HG03565 (cell line): ENCODE results near the gene MAST2.
"Not testable (repeated sequence)": the region's sequence is repeated elsewhere in the genome, so short reads cannot be mapped to it uniquely, and the experiment has no call there.

Experiments
- ATAC-seq: cut with Tn5 transposase; IDR thresholded peaks from one replicate; pipeline ENCODE4 v1.9.1; 2021; ENCODE audit warnings: mild to moderate bottlenecking, moderate library complexity; ENCODE audit not compliant: unreplicated experiment

Gene MAST2

GRCh38 chr1:45809761-45810160 lies 6.3 kb downstream of the MAST2 start:
- ATAC-seq, result no peak

DNA sequence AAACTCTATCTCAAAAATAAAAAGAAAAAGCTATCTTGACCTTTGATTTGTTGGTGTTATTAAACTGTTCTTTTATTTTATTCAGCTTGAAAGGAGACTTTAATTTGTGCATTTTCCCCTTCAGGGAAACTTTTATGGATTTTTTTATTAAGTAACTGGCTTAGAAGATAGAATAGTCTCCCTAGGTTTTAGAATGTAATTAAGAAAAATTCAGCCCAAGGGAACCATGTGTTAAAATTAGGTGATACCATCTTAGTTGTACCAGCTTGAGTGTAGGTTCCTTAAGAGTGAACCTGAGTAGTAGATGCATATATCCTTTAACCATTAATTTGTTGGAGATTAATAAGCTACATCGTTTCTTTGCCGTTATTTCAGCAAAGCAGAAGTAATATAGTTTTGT lies 11.4 kb downstream of the MAST2 start:
- ATAC-seq, result no peak

GRCh38 chr1:45815667-45816458 lies 12.5 kb downstream of the MAST2 start:
- no peak for ATAC-seq

DNA sequence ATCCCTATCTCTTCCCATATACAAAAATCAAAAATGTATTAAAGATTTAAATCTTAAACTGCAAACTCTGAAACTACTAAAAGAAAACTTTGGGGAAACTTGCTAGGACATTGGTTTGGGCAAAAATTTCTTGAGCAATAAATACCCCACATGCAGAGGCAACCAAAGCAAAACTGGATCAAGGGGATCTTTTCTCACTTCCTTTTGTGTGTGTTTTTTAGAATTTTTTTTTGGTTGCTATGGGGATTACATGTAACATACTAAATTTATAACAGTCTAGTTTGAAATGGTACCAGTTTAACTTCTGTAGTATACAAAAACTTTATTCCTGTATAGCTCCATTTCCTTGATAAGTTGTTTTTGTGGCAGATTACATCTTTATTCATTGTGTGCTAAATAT lies 16.8 kb downstream of the MAST2 start:
- no peak for ATAC-seq

DNA sequence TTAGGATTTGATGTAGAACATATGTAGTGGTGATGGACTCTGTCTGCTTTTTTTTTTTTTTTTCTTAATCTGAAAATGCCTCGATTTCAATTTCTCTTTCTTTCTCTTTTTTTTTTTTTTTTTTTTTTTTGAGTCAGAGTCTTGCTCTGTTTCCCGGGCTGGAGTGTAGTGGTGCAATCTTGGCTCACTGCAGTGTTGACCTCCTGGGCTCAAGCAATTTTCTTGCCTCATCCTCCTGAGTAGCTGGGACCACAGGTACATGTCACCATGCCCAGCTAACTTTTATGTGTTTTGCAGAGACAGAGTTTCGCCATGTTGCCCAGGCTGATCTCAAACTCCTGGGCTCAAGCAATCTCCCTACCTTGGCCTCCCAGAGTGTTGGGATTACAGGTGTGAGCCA lies 17.4 kb downstream of the MAST2 start:
- ATAC-seq, result no peak

DNA sequence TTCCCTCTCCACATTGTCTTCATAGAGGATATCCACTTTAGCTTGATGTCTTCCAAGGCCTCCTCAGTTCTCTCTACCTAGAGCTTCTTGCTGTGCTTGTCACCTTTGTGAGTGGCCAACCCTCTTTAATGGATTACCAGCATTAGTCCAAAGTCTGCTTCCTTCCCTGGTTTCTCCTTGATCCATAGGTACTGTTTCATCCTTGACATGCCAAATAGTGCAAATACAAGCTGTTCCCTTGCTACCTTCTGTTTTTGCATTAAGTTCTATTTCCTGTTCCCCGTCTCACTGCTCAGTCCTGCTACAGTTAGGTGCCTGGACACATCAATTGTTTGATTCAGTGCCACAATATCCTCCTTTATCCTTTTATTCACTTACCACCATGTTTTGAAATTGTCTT lies 19.2 kb downstream of the MAST2 start:
- ATAC-seq, result no peak

DNA sequence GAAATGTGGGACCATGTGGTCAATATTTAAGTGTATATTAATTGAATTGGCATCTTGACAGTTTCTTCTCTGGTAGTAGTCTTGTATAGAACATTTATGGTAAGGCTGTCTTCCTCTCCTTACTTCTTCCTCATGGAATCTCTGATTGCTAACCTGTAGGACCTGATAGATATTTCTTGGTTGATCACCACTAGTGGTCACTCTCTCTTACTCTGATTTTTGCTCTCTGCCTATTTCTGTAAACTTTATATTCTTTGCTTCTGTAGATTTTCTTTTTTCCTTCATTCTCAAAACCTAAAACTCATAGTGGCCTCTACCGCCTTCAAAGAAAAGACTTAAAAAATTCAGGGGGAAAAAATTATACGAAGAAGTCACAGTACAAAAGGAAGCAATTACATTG lies 21.2 kb downstream of the MAST2 start:
- ATAC-seq, result no peak

GRCh38 chr1:45827256-45827655 lies 23.8 kb downstream of the MAST2 start:
- no peak for ATAC-seq

DNA sequence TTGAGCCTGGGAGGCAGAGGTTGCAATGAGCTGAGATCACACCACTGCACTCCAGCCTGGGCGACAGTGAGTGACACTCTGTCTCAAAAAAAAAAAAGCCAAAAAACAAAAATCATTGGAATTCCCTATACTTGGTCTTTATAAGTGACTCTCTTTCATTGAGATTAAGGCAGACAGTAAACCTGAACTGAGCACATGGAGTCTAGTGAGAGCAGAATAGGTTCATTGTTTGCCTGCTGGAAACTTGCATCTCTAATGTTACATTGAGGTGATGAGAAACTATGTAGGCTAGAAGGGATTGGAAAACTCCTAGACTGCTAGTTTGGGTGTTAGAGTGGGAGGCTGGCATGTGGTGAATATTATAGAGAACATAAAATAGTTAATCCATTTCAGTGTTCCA lies 25.4 kb downstream of the MAST2 start:
- ATAC-seq, result no peak

DNA sequence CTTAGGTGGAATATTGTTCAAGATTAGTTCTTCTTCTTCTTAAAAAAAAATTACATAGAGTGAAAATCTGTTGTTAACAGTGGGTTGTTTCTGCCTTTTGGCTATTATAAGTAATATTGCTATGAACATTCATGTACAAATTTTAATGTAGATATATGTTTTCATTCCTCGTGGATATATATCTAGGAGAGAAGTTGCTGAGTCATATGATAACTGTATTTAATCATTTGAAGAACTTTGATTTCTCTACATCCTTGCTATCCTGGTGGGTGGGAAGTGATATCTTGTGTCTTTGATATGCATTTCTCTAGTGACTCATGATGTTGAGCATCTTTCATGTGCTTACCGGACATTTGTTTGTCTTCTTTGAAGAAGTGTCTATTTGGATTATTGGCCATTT lies 29.9 kb downstream of the MAST2 start:
- no peak for ATAC-seq

DNA sequence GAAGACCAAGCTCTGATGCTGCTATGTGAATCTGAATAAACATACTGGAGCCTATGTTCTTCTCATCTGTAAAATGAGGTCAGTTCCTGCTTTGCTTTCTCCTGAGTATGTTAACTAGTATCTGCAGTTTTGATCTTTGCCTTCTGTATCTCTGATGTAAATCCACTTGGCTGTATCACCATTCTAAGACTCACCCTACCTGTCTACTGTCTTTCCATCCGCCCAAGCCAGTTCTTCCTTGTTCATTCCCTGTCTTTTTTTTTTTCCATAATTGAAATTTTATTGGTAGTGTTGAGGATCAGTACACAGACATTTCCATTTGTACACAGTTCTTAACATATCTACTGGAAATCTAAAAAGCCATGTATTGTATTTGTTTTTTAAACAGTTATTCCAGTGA lies 31.3 kb downstream of the MAST2 start:
- ATAC-seq, result no peak

DNA sequence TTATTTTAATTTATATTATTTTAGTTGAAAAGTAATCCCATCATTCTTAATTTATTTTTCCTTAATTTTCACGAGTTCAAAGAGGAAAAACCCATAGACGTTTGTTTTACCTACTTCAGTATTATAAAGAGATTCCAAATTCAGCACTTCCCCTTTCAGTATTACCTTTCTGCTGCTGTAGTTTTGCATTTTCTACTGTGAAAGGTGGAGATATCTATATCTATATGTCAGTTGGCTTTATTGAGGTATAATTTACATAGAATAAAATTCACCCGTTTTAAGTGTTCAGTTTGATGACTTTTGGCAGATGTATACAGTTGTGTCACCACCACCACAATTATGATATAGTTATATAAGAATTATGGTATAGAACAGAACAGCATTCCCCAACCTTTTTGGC lies 33.0 kb downstream of the MAST2 start:
- no peak for ATAC-seq

GRCh38 chr1:45836861-45837260 lies 33.4 kb downstream of the MAST2 start:
- not testable (repeated sequence) for ATAC-seq

DNA sequence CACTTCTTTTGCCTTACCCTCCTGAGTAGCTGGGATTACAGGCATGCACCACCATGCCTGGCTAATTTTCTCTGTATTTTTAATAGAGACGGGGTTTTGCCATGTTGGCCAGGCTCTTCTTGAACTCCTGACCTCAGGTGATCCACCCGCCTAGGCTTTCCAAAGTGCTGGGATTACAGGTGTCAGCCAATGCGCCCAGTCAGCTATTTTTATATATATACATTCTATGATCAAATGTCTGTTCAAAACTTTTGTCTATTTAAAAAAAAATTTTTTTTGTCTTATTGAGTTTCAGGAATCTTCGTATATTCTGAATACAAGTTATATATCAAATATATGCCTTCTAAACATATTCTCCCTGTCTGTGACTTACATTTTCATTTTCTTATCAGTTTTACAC lies 34.9 kb downstream of the MAST2 start:
- ATAC-seq, result not testable (repeated sequence)

- no peak for ATAC-seq
These were observed 37.3 kb downstream of the MAST2 start for GRCh38 chr1:45840704-45841103.

DNA sequence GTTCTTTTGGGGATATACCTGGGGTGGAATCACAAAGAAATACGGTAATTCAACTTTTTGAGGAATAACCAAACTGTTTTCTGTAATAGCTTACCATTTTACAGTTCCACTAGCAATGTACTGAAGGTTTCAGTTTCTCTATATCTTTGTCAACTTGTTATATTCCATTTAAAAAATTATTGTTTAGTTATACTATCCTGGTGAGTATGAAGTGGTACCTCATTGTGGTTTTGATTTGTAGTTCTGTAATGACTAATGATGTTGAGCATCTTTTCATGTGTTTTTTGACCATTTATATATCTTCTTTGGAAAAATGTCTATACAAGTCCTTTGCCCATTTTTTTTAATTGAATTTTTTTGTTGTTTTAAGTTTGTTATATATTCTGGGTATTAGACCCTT lies 39.4 kb downstream of the MAST2 start:
- no peak for ATAC-seq

GRCh38 chr1:45843474-45843905 lies 40.1 kb downstream of the MAST2 start:
- no peak for ATAC-seq

- not testable (repeated sequence) for ATAC-seq
These were observed 40.6 kb downstream of the MAST2 start for GRCh38 chr1:45844000-45844399.

DNA sequence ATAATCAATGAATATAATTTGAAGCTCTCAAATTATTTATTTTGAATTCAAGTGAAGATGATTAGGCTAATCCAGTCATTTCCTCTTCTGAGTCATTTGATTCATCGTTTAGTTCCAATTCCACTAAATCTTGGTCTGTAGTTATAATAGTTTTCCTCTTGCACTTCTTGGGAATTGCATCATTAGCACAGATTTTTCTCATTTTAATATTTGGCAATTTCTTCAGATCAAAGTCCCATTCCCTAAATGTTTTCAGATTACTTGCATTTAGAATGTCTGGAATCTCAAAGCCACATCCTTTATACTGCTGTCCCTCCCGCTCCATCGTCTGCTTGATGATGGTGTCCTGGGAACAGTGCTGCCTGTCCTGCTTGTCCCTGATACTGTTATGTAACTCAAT lies 43.5 kb downstream of the MAST2 start:
- no peak for ATAC-seq

- ATAC-seq, result no peak
These were observed 44.7 kb downstream of the MAST2 start for GRCh38 chr1:45848097-45848496.

DNA sequence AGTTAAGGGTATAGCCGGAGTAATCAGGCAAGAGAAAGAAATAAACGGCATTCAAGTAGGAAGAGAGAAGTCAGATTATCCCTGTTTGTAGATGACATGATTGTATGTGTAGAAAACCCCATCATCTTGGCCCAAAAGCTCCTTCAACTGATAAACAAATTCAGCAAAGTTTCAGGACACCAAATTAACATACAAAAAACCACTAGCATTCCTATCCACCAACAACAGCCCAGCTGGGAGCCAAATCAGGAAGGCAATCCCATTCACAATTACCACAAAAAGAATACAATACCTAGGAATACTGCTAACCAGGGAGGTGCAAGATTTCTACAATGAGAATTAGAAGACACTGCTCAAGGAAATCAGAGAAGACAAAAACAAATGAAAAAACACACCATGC lies 45.3 kb downstream of the MAST2 start:
- ATAC-seq, result no peak

DNA sequence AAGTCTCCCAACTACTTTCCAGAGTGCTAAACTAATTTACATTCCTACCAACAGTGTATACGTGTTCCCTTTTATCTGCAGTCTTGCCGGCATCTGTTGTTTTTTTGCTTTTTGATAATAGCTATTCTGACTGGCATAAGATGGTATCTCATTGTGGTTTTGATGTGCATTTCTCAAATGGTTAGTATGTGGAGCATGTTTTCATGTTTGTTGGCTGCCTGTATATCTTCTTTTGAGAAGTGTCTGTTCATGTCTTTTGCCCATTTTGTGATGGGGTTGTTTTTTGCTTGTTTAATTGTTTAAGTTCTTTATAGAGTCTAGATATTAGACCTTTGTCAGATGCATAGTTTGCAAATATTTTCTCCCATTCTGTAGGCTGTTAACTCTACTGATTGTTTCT lies 46.6 kb downstream of the MAST2 start:
- no peak for ATAC-seq

- no peak for ATAC-seq
These were observed 51.3 kb downstream of the MAST2 start for GRCh38 chr1:45854724-45855123.
